ENCODE measurements around the gene LRFN3.
"Not testable (repeated sequence)": the region's sequence is repeated elsewhere in the genome, so short reads cannot be mapped to it uniquely, and the experiment has no call there.

Gene LRFN3

GRCh38 chr19:35908010-35908441 lies 28.1 kb upstream of the LRFN3 start, which contains the start of gene TYROBP:
Gene TYROBP, minus strand, starts transcription at chr19:35908295. Its CDS starts 67 bp downstream, at chr19:35908228.
- DNase-seq, result no peak

GRCh38 chr19:35908973-35909683 lies 27.0 kb upstream of the LRFN3 start:
- DNase-seq, result no peak

DNA sequence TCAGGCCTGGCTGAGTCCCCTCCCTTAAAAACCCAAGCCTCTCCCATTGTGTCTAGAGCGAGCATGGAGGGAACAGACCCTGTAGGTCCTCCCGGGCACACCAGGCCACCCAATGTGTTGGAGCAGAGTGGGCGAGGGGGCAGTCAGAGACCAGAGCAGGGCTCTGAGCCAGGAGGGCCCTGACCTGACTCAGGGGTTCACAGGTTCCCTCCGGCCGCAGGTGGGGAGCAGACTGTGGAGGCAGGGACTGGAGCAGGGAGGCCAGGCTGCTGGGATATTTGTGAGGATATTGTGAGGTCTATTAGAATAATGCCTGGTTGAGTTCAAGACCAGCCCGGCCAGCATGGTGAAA lies 26.5 kb upstream of the LRFN3 start:
- no peak for DNase-seq

GRCh38 chr19:35910355-35910754 lies 25.8 kb upstream of the LRFN3 start:
- not testable (repeated sequence) for DNase-seq

DNA sequence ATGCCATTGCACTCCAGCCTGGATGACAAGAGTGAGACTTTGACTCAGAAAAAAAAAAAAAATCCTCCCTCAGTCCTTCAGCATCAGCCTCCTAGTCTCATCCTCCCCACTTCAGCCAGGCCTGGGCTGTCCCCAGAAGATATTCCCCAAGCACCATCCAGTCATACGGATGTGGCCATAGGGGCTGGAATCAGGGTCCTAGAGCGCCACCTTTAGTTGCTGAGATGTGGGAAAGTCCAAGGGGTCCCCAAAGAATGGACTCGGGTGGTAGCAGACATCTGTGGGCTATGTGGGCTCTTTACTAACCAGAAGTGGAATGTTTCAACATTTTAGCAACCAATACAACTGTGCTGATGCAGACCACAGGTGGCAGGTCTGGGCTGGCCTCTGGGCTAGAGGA lies 25.0 kb upstream of the LRFN3 start:
- no peak for DNase-seq

- peak; percentile 55 for DNase-seq
These were observed 24.4 kb upstream of the LRFN3 start for GRCh38 chr19:35911790-35912189.

GRCh38 chr19:35913589-35913988 lies 22.6 kb upstream of the LRFN3 start:
- no peak for DNase-seq

DNA sequence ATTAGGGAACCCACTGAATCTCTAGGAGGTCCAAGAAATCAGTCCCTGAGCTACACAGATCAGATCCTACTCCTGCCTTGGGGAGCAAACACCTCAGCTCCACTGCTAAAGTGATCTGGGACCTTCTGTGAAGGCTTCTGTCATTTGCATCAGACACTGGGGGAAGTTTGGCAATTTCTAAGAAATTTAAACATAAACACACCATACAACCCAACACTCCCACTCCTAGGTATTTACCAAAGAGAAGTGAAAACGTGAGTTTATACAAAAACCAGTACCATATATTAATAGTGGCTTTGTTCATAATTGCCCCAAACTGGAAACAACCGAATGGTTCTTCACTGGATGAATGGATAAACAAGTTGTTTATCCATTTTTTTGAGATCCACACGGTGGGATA lies 20.7 kb upstream of the LRFN3 start:
- DNase-seq, result no peak

DNA sequence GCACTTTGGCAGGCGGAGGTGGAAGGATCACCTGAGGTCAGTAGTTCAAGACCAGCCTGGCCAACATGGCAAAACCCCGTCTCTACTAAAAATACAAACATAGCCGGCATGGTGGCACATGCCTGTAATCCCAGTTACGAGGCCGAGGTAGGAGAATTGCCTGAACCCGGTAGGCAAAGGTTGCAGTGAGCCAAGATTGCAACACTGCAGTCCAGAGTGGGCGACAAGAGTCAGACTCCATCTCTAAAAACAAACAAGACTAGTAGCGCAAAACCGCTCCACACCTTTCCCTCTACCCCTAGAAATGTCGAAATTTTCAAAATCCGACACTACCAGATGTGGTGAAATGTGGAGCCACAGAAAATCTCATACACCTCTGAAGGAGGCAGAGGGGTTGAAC lies 16.9 kb upstream of the LRFN3 start:
- DNase-seq, result no peak

DNA sequence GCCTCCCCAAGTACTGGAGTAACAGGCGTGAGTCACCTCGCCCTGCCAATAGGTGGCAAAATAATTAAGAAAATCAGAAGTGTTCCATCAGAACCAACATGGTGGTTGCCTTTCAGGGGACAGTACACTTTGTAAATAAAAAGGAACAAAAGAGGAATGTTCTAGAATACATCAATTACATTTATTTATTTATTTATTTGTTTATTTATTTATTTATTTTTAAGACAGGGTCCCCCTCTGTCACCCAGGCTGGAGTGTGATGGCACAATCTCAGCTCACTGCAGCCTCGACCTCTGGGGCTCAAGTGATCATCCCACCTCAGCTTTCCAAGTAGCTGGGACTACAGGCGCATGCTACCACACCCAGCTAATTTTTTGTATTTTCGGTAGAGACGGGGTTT lies 15.2 kb upstream of the LRFN3 start:
- DNase-seq, result no peak

DNA sequence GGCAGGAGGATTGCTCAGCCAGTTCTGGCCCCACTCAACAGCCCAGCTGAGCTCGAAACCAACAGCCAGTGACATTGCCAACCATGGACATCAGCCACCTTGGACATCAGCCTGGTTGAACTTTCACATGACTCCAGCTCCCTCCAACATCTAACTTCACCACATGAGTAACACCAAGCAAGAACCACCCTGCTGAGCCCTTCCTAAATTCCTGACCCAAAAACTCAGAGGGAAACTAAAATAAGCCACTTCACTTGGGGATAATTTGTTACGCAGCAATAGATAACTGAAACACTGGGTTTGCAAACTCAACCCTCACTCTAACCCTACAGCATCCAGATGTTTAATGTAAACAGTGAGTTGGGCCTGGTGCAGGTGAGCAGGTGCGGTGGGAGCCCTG lies 10.7 kb upstream of the LRFN3 start:
- DNase-seq, result no peak

DNA sequence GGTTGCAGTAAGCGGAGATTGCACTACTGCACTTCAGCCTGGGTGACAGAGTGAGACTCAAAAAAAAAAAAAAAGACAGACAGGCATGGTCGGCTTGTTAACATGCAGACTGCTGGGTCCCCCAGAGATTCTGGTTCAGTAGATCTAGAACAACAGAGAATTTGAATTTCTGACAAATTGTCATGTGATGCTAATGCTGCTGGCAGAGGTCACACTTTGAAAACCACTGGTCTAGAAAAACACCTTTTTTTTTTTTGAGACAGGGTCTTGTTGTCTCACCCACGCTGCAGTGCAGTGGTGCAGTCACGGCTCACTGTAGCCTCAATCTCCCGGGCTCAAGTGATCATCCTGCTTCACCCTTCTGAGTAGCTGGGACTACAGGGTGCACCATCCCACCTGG lies 7.7 kb upstream of the LRFN3 start:
- no peak for DNase-seq

DNA sequence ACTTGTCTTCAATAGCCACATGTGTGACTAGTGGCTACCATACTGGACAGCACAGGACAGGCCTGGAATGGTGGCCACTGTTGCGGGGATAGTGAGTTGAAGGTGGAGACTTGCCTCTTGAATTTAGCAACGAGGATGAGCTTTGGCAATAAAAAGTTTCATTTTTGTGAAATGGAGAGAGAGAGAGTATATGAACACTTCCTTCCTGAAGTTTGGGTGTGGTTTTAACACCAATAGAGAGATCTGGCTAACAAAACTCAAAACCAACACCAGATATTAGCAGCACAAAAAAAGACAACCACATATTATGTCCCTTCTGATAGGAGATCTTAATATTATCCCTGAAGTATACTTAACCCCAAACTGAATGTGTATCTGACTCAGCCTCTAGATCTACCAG lies 6.3 kb upstream of the LRFN3 start:
- no peak for DNase-seq

GRCh38 chr19:35931161-35931873 lies 4.9 kb upstream of the LRFN3 start:
- peak; percentile 100 for DNase-seq

DNA sequence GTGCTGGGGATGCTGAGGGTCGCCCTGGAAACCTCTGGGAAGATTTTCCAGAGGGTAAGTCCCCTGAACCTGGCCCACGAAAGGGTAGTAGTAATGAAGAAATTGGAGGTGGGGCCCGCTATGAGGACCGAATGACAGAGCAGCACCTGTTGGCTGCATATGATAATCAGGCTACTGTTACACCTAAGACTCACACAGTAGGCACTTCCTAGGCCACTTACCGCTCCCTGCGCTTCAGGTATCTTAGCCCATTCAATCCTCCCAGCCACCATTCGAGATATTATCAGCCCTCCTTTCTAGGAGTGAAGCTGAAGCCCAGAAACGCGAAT lies 4.3 kb upstream of the LRFN3 start:
- no peak for DNase-seq

DNA sequence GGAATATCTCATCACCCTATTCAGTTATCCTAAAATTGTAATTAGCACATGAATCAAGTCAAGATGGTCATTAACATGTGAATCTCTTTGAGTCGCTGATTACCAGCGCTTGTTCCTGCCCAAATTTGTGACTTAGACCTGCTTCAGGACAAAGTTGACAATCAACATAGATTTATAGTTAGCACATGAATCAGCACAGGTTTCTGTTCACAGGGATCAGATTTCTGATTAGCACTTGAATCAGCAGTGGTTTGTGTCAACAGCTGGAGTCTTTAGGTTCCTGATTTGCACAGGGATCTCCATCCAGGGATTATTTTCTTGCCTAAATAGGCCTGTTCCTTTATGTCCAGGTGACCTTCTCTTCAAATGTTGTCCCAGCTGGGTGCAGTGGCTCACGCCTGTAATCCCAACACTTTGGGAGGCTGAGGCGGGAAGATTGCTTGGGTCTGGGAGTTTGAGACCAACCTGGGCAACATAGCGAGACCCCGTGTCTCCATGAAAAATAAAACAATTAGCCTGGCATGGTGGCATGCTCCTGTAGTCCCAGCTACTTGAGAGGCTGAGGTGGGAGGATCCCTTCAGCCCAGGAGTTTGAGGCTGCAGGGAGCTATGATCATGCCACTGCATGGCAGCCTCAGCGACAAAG lies 3.8 kb upstream of the LRFN3 start:
- no peak for DNase-seq

DNA sequence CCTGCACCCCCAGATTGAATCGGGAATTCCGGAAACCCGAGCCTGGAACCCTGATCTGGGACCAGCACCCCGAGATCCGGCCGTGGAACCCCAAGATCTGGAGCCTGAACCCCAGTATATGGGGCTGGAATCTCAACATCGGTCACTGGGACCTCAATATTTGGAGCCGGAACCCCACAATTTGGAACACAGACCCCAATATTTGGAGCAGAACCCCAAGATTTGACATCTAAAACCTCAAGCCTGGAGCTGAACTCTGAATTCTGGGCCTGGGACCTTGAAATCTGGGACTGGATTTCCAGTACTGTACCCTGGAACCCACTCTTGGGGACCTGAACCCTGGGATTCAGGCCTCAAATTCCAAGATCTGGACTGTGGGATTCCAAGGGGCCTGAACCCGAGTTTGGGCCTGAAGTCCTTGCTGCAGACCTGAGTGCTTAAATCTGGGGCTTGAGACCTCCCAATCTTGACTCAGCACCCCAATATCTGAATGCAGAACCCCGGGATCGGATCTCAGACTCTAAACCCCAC lies 629 bp downstream of the LRFN3 start:
- no peak for DNase-seq

DNA sequence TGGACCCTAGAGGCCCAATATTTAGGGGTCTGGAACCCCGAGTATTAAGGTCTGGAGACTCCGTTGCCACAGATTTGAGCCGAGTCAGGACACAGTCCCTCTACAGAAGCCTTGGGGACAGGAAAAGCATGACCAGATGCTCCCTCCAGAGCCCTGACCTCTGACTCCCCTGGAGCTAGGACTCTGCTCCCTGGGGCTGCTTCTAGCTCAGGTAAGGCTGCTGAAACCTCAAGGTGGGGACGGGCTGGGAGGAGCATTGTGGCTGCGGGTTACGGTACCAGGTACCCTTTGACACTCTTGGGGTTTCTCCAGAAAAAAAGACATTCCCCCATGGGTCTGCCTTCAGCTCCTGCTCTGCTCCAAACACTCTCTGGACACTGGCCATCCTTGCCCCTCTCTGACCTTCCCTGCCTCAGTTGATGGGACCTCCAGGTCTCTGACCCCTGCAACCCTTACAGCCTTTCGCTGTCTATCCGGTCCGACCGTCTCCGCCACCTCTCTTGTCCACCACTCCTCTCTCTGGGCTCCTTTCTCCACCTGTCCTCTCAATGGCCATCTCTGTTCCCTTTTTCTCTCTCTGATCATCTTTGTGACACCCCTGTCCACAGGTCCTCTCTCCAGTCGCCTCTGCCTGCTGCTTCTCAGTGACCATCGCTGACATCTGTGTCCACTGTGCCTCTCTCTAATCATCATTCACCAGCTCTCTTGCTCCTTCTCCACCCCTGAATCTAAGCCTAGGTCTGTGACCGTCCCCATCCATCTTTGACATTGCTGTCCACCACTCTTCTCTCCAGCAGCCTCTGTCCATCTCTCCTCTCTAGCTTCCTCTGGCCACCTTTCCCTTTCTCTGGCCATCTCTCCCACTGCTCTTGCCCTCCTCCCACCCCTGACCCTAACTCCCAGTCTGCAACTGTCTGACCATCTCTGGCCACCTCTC lies 1.4 kb downstream of the LRFN3 start:
- no peak for DNase-seq

DNA sequence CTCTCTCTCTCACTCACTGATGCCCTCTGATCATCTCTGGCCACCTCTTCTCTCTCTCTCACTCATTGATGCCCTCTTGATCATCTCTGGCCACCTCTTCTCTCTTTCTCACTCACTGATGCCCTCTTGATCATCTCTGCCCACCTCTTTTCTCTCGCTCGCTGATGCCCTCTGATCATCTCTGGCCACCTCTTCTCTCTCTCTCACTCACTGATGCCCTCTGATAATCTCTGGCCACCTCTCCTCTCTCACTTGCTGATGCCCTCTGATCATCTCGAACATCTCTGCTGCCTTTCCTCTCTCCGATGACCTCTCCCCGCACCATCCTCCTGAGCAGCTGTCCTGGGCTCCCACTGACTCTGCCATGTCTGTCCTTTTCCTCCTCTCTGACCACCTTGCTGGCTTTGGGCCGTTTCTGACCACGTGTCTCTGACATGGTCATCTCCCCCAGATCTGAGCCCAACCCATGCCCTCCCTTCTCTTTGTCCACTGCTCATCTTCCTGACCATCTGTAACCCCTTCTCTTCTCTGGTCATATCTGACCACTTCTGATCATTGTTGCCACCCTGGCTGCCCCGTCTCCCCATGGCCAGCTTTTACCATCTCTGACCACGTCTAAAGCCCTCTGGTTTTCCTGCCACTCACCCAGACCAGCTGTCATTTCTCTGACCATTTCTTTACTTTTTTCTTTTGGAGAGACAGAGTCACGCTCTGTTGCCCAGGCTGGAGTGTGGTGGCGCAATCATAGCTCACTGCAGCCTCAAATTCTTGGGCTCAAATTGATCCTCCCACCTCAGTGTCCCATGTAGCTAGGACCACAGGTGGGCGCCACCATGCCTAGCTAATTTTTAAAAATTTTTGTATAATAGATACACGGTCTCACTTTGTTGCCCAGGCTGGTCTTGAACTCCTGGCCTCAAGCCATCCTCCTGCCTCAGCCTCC lies 2.4 kb downstream of the LRFN3 start:
- DNase-seq, result no peak

DNA sequence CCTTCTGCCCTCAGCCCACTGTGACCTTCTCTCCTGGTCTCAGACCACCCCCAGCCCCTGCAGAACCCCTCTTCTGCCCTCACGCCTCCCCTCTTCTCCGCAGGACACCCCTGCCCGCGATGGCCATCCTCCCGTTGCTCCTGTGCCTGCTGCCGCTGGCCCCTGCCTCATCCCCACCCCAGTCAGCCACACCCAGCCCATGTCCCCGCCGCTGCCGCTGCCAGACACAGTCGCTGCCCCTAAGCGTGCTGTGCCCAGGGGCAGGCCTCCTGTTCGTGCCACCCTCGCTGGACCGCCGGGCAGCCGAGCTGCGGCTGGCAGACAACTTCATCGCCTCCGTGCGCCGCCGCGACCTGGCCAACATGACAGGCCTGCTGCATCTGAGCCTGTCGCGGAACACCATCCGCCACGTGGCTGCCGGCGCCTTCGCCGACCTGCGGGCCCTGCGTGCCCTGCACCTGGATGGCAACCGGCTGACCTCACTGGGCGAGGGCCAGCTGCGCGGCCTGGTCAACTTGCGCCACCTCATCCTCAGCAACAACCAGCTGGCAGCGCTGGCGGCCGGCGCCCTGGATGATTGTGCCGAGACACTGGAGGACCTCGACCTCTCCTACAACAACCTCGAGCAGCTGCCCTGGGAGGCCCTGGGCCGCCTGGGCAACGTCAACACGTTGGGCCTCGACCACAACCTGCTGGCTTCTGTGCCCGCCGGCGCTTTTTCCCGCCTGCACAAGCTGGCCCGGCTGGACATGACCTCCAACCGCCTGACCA lies 3.3 kb downstream of the LRFN3 start:
- no peak for DNase-seq
